ENCODE results near the gene DCAF8. TPM values are rescaled to one million over a fixed set of nuclear protein-coding genes. Genes with fewer than 3 reads are reported as not detected.

Gene DCAF8
- total RNA-seq, 1 donor from 2014 or later: 163 TPM

DNA sequence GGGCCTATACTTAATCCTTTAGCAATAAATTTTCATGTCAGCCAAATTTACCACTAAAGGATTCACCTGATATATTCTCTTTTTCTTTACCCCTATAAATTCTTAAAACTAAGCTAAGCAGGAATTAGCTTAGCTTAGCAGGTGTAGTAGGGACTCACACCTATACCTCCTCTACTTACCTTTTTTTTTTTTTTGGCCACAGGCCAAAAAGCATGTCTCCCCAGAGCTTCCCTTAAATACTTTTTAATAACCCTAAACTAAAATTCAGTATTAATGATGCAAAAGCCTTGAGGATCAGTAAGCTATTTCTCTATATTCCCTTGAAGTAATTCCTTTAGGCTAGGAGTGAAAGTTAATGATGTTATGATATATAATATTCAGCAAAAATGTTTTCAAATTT lies 33.9 kb downstream of the DCAF8 start:
- Mint-ChIP-seq H3K27me3 (ENCODE audit: unreplicated experiment) (no peaks in the 10 kb centered on the region), H3K27ac (ENCODE audit: unreplicated experiment) (no peak overlapping the region), H3K4me1 (ENCODE audit: unreplicated experiment) (no peaks in the 10 kb centered on the region), H3K4me3 (ENCODE audit: unreplicated experiment) (no peak overlapping the region), H3K9me3 (ENCODE audit: unreplicated experiment) (no peaks in the 10 kb centered on the region), H3K36me3 (ENCODE audit: unreplicated experiment) (peaks cover 45% of the 10 kb centered on the region)
- TF ChIP-seq, protein P1, sequence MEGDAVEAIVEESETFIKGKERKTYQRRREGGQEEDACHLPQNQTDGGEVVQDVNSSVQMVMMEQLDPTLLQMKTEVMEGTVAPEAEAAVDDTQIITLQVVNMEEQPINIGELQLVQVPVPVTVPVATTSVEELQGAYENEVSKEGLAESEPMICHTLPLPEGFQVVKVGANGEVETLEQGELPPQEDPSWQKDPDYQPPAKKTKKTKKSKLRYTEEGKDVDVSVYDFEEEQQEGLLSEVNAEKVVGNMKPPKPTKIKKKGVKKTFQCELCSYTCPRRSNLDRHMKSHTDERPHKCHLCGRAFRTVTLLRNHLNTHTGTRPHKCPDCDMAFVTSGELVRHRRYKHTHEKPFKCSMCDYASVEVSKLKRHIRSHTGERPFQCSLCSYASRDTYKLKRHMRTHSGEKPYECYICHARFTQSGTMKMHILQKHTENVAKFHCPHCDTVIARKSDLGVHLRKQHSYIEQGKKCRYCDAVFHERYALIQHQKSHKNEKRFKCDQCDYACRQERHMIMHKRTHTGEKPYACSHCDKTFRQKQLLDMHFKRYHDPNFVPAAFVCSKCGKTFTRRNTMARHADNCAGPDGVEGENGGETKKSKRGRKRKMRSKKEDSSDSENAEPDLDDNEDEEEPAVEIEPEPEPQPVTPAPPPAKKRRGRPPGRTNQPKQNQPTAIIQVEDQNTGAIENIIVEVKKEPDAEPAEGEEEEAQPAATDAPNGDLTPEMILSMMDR (IDR thresholded peaks at IDR 0.05): no peak
- DNase-seq (ENCODE audit: extremely low spot score, unreplicated experiment): no peak

DNA sequence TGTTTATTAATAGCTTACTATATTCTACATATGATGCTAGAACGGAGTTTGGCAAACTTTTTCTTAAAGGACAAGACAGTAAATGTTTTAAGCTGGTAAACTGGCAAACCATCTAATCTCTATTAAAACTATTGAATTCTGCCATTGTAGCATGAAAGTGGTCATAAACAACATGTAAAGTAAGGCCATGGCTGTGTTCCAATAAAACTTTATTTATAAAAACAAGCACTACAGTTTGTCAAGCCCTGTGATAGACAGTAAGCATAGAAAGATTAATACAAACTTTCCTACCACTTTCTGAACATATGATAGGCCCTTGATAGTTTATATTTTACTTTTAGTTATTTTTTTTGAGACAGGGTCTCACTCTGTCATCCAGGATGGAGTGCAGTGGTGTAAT lies 34.8 kb downstream of the DCAF8 start:
- Mint-ChIP-seq H3K4me1 (ENCODE audit: unreplicated experiment) (no peaks in the 10 kb centered on the region), H3K36me3 (ENCODE audit: unreplicated experiment) (peaks cover 50% of the 10 kb centered on the region), H3K27me3 (ENCODE audit: unreplicated experiment) (no peaks in the 10 kb centered on the region), H3K9me3 (ENCODE audit: unreplicated experiment) (no peaks in the 10 kb centered on the region), H3K4me3 (ENCODE audit: unreplicated experiment) (no peak overlapping the region), H3K27ac (ENCODE audit: unreplicated experiment) (no peak overlapping the region)
- no peak for DNase-seq (ENCODE audit: extremely low spot score, unreplicated experiment)
- TF ChIP-seq, protein P1 (IDR thresholded peaks at IDR 0.05): no peak

DNA sequence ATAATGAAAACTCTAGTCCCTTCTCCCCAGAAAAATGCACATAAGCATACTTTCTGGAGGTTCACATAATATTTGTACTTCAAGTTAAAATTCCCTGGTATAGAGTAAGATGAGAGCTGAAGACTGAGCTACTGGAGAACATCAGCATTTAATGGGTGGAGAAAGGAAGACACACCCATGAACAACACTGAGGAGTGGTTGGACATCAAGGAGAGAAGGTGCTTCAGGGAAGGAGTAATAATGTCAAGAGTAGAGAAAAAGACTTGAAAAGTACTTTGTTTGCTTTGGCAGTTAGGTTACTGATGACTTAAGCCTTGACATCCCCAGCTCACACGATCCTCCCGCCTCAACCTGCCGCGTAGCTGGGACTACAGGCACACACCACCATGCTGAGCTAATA lies 35.3 kb downstream of the DCAF8 start:
- DNase-seq (ENCODE audit: extremely low spot score, unreplicated experiment): no peak
- TF ChIP-seq, protein P1 (IDR thresholded peaks at IDR 0.05): no peak
- Mint-ChIP-seq H3K4me1 (ENCODE audit: unreplicated experiment) (no peaks in the 10 kb centered on the region), H3K27me3 (ENCODE audit: unreplicated experiment) (no peaks in the 10 kb centered on the region), H3K4me3 (ENCODE audit: unreplicated experiment) (no peak overlapping the region), H3K36me3 (ENCODE audit: unreplicated experiment) (peaks cover 53% of the 10 kb centered on the region), H3K27ac (ENCODE audit: unreplicated experiment) (no peak overlapping the region), H3K9me3 (ENCODE audit: unreplicated experiment) (no peaks in the 10 kb centered on the region)

DNA sequence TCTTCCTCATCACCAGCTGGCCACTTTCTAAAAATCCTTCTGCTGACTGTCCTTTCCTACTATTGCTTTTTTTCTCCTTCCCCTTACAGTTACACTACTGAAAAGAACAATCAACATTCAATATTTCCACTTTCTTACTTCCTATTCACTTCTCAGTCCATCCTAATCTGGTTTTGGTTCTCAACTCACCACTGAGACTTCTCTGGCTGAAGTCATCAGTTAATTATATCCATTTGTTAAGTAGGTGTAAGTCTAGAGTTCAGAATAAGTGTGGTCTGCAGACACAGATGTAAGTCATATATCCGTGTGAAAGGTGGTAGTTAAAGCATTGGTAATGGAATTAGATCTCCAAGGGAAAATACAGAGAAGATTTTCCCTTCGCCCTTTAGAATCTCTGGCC lies 35.7 kb downstream of the DCAF8 start:
- no peak for DNase-seq (ENCODE audit: extremely low spot score, unreplicated experiment)
- Mint-ChIP-seq H3K4me1 (ENCODE audit: unreplicated experiment) (no peaks in the 10 kb centered on the region), H3K27me3 (ENCODE audit: unreplicated experiment) (no peaks in the 10 kb centered on the region), H3K4me3 (ENCODE audit: unreplicated experiment) (no peak overlapping the region), H3K9me3 (ENCODE audit: unreplicated experiment) (no peaks in the 10 kb centered on the region), H3K36me3 (ENCODE audit: unreplicated experiment) (peaks cover 56% of the 10 kb centered on the region), H3K27ac (ENCODE audit: unreplicated experiment) (no peak overlapping the region)
- TF ChIP-seq, protein P1 (IDR thresholded peaks at IDR 0.05): no peak

DNA sequence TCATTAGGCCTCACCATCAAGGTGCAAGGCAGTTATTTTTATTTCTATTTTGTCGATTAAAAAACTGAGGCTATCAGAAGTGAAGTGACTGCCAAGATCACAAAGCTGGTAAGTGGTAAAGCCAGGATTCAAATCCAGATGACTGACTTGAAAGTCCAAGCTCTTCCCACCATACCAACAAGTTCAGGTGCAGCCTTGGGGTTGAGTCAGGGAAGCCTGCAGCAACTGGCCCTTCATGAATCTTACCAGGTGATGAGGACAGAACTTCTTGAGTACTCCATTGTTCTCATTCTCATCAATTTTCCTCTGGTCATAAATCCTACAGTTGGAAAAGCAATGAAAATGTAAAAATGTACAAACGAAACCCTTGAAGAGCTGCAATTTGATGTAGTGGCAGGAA lies 37.0 kb downstream of the DCAF8 start:
- Mint-ChIP-seq H3K9me3 (ENCODE audit: unreplicated experiment) (no peaks in the 10 kb centered on the region), H3K36me3 (ENCODE audit: unreplicated experiment) (peaks cover 44% of the 10 kb centered on the region), H3K27me3 (ENCODE audit: unreplicated experiment) (no peaks in the 10 kb centered on the region), H3K4me3 (ENCODE audit: unreplicated experiment) (no peak overlapping the region), H3K27ac (ENCODE audit: unreplicated experiment) (no peak overlapping the region), H3K4me1 (ENCODE audit: unreplicated experiment) (peaks cover 2% of the 10 kb centered on the region)
- DNase-seq (ENCODE audit: extremely low spot score, unreplicated experiment): no peak
- TF ChIP-seq, protein P1 (IDR thresholded peaks at IDR 0.05): no peak
